ENCODE measurements around the gene SPIRE1.

Gene SPIRE1

DNA sequence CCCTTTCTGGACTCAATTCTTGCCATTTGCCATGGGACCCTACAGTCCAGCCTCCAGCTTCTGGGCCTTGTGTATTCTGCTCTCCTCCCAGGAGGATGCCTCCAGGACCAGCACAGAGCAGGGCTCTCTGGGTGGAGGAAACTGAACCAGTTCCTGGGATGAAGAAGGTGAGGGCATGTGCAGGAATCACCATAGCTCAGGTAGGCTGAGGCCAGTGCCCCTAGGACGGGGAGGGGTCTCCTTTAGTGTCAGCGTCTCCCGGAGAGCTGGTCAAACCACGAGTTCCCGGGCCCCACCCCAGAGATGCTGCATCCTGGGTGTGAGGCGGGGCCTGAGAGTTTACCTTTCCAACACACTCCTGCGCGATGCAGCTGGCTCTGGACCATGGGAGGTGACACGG lies 256.0 kb downstream of the SPIRE1 start:
- ATAC-seq, result no peak
- TF ChIP-seq TOX (CRISPR knock-in tag; IDR thresholded peaks at IDR 0.05; ENCODE audit: borderline replicate concordance) (no peak), ZNF565 (CRISPR knock-in tag; conservative IDR thresholded peaks at IDR 0.05; ENCODE audit: low read depth) (no peak), ZNF8 (CRISPR knock-in tag; IDR thresholded peaks at IDR 0.05) (no peak), ZFP3 (CRISPR knock-in tag; IDR thresholded peaks at IDR 0.05) (no peak), RARB (CRISPR knock-in tag; IDR thresholded peaks at IDR 0.05) (no peak), ESRRG (CRISPR knock-in tag; IDR thresholded peaks at IDR 0.05) (no peak), TCF4 (CRISPR knock-in tag; IDR thresholded peaks at IDR 0.05; ENCODE audit: borderline replicate concordance) (no peak), ZFP30 (CRISPR knock-in tag; IDR thresholded peaks at IDR 0.05) (no peak), ZC3H10 (CRISPR knock-in tag; IDR thresholded peaks at IDR 0.05) (no peak), ZNF70 (CRISPR knock-in tag; IDR thresholded peaks at IDR 0.05) (no peak), CSDC2 (CRISPR knock-in tag; IDR thresholded peaks at IDR 0.05) (no peak), BACH2 (CRISPR knock-in tag; IDR thresholded peaks at IDR 0.05; ENCODE audit: borderline replicate concordance) (no peak), GLIS3 (CRISPR knock-in tag; IDR thresholded peaks at IDR 0.05) (no peak), SNAI2 (CRISPR knock-in tag; IDR thresholded peaks at IDR 0.05) (no peak), ISL1 (CRISPR knock-in tag; IDR thresholded peaks at IDR 0.05) (no peak), ARNTL (CRISPR knock-in tag; IDR thresholded peaks at IDR 0.05; ENCODE audit: borderline replicate concordance, low read depth) (no peak), OSR1 (CRISPR knock-in tag; IDR thresholded peaks at IDR 0.05) (no peak)
- TF ChIP-seq, protein P1, sequence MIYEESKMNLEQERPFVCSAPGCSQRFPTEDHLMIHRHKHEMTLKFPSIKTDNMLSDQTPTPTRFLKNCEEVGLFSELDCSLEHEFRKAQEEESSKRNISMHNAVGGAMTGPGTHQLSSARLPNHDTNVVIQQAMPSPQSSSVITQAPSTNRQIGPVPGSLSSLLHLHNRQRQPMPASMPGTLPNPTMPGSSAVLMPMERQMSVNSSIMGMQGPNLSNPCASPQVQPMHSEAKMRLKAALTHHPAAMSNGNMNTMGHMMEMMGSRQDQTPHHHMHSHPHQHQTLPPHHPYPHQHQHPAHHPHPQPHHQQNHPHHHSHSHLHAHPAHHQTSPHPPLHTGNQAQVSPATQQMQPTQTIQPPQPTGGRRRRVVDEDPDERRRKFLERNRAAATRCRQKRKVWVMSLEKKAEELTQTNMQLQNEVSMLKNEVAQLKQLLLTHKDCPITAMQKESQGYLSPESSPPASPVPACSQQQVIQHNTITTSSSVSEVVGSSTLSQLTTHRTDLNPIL (CRISPR knock-in tag; IDR thresholded peaks at IDR 0.05; ENCODE audit: low read depth), result no peak
- TF ChIP-seq, protein P2, sequence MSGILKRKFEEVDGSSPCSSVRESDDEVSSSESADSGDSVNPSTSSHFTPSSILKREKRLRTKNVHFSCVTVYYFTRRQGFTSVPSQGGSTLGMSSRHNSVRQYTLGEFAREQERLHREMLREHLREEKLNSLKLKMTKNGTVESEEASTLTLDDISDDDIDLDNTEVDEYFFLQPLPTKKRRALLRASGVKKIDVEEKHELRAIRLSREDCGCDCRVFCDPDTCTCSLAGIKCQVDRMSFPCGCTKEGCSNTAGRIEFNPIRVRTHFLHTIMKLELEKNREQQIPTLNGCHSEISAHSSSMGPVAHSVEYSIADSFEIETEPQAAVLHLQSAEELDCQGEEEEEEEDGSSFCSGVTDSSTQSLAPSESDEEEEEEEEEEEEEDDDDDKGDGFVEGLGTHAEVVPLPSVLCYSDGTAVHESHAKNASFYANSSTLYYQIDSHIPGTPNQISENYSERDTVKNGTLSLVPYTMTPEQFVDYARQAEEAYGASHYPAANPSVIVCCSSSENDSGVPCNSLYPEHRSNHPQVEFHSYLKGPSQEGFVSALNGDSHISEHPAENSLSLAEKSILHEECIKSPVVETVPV (CRISPR knock-in tag; IDR thresholded peaks at IDR 0.05), result no peak

DNA sequence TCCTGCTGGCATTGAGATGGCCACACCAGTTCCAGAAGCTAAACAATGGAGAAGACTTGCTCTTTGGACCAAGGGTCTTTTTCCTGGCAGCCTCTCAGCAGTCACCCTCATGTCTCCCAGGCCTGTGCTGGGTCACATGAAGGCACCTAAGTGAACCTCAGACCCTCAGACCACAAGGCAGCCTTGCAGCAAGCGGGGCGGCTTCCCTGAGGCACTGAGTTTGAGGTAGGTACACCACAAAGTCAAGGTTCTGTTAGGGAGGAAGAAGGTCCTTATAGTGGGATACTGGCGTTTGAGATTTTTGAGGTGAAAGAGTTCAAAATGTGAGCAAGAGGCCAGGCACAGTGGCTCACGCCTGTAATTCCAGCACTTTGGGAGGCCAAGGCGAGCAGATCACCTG lies 258.7 kb downstream of the SPIRE1 start:
- ATAC-seq, result no peak
- TF ChIP-seq ZNF70 (CRISPR knock-in tag; IDR thresholded peaks at IDR 0.05) (no peak), BACH2 (CRISPR knock-in tag; IDR thresholded peaks at IDR 0.05; ENCODE audit: borderline replicate concordance) (no peak), OSR1 (CRISPR knock-in tag; IDR thresholded peaks at IDR 0.05) (no peak), ISL1 (CRISPR knock-in tag; IDR thresholded peaks at IDR 0.05) (no peak), ZNF8 (CRISPR knock-in tag; IDR thresholded peaks at IDR 0.05) (no peak), ZC3H10 (CRISPR knock-in tag; IDR thresholded peaks at IDR 0.05) (no peak), ESRRG (CRISPR knock-in tag; IDR thresholded peaks at IDR 0.05) (no peak), ZNF565 (CRISPR knock-in tag; conservative IDR thresholded peaks at IDR 0.05; ENCODE audit: low read depth) (no peak), TCF4 (CRISPR knock-in tag; IDR thresholded peaks at IDR 0.05; ENCODE audit: borderline replicate concordance) (no peak), CSDC2 (CRISPR knock-in tag; IDR thresholded peaks at IDR 0.05) (no peak)
- TF ChIP-seq, protein P3, sequence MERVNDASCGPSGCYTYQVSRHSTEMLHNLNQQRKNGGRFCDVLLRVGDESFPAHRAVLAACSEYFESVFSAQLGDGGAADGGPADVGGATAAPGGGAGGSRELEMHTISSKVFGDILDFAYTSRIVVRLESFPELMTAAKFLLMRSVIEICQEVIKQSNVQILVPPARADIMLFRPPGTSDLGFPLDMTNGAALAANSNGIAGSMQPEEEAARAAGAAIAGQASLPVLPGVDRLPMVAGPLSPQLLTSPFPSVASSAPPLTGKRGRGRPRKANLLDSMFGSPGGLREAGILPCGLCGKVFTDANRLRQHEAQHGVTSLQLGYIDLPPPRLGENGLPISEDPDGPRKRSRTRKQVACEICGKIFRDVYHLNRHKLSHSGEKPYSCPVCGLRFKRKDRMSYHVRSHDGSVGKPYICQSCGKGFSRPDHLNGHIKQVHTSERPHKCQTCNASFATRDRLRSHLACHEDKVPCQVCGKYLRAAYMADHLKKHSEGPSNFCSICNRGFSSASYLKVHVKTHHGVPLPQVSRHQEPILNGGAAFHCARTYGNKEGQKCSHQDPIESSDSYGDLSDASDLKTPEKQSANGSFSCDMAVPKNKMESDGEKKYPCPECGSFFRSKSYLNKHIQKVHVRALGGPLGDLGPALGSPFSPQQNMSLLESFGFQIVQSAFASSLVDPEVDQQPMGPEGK (CRISPR knock-in tag; IDR thresholded peaks at IDR 0.05; ENCODE audit: borderline replicate concordance), result no peak
- TF ChIP-seq, protein P1 (CRISPR knock-in tag; IDR thresholded peaks at IDR 0.05; ENCODE audit: low read depth), result no peak

DNA sequence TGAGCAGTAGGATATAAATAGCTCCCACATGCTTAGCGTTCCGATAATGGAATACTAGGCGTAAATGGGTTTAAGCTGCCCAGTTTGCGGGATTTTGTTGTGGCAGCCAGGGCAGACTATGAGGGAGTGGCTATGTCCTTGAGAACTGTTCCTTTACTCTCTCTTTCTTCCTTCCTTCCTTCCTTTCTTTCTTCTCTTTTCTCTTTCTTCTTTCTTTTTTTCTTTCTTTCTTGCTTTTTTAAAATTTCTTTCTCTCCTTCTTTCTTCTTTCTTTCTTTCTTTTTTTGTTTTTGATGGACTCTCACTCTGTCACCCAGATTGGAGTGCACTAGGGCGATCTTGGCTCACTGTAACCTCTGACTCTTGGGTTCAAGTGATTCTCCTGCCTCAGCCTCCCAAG lies 259.3 kb downstream of the SPIRE1 start:
- TF ChIP-seq CSDC2 (CRISPR knock-in tag; IDR thresholded peaks at IDR 0.05) (no peak), ZNF8 (CRISPR knock-in tag; IDR thresholded peaks at IDR 0.05) (no peak), TOX (CRISPR knock-in tag; IDR thresholded peaks at IDR 0.05; ENCODE audit: borderline replicate concordance) (no peak), ZC3H10 (CRISPR knock-in tag; IDR thresholded peaks at IDR 0.05) (no peak), GLIS3 (CRISPR knock-in tag; IDR thresholded peaks at IDR 0.05) (no peak), OSR1 (CRISPR knock-in tag; IDR thresholded peaks at IDR 0.05) (no peak), ARNTL (CRISPR knock-in tag; IDR thresholded peaks at IDR 0.05; ENCODE audit: borderline replicate concordance, low read depth) (no peak), ZNF70 (CRISPR knock-in tag; IDR thresholded peaks at IDR 0.05) (no peak), SNAI2 (CRISPR knock-in tag; IDR thresholded peaks at IDR 0.05) (no peak), PPARA (CRISPR knock-in tag; IDR thresholded peaks at IDR 0.05; ENCODE audit: borderline replicate concordance) (no peak), ISL1 (CRISPR knock-in tag; IDR thresholded peaks at IDR 0.05) (no peak), BACH2 (CRISPR knock-in tag; IDR thresholded peaks at IDR 0.05; ENCODE audit: borderline replicate concordance) (no peak)
- TF ChIP-seq, protein P3 (CRISPR knock-in tag; IDR thresholded peaks at IDR 0.05; ENCODE audit: borderline replicate concordance), result no peak
- TF ChIP-seq, protein P1 (CRISPR knock-in tag; IDR thresholded peaks at IDR 0.05; ENCODE audit: low read depth), result no peak
- ATAC-seq, result no peak
